GM18870 (cell line): Measurements from ENCODE around the gene GCN1.

Experiments used
- ATAC-seq: cut with Tn5 transposase; IDR thresholded peaks from one replicate; pipeline ENCODE4 v1.9.1; 2021; ENCODE audit warnings: moderate library complexity; ENCODE audit not compliant: unreplicated experiment

Gene GCN1

GRCh38 chr12:120121766-120122293 lies 72.7 kb downstream of the GCN1 start:
- ATAC-seq = peak; percentile 44

- ATAC-seq = no peak
These were observed 73.2 kb downstream of the GCN1 start for GRCh38 chr12:120121343-120121742.

GRCh38 chr12:120119271-120119973 lies 75.1 kb downstream of the GCN1 start:
- peak; percentile 45 for ATAC-seq

GRCh38 chr12:120118321-120119061 lies 76.0 kb downstream of the GCN1 start:
- ATAC-seq = no peak

- no peak for ATAC-seq
These were observed 76.6 kb downstream of the GCN1 start for GRCh38 chr12:120117961-120118320.

GRCh38 chr12:120116792-120117651 lies 77.5 kb downstream of the GCN1 start:
- ATAC-seq = peak; percentile 22

DNA sequence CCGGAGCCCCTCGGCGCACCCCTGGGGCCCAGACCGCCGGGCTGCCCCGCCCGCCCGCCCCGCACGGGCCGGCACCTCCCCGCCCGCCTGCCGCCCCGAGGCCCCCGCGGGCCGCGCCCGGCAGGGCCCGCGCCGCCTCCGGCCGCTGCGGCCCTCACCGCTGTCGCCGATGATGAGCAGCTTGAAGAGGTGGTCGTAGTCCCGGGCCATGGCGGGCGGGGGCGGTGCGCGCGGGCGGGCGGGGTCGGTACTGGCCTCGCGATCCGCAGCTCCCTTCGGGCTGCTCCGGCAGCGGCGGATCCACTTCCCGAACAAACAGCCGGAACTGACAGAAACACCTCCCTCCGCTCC lies 78.1 kb downstream of the GCN1 start, which contains the start of gene RAB35:
TSS of gene RAB35 (minus strand) at position 313 of the 351 bp plus-strand sequence. CDS start at position 210, 103 bp downstream.
- ATAC-seq = no peak

- ATAC-seq = no peak
These were observed 78.6 kb downstream of the GCN1 start for GRCh38 chr12:120115692-120116440.

- no peak for ATAC-seq
These were observed 79.4 kb downstream of the GCN1 start for GRCh38 chr12:120115066-120115465.

DNA sequence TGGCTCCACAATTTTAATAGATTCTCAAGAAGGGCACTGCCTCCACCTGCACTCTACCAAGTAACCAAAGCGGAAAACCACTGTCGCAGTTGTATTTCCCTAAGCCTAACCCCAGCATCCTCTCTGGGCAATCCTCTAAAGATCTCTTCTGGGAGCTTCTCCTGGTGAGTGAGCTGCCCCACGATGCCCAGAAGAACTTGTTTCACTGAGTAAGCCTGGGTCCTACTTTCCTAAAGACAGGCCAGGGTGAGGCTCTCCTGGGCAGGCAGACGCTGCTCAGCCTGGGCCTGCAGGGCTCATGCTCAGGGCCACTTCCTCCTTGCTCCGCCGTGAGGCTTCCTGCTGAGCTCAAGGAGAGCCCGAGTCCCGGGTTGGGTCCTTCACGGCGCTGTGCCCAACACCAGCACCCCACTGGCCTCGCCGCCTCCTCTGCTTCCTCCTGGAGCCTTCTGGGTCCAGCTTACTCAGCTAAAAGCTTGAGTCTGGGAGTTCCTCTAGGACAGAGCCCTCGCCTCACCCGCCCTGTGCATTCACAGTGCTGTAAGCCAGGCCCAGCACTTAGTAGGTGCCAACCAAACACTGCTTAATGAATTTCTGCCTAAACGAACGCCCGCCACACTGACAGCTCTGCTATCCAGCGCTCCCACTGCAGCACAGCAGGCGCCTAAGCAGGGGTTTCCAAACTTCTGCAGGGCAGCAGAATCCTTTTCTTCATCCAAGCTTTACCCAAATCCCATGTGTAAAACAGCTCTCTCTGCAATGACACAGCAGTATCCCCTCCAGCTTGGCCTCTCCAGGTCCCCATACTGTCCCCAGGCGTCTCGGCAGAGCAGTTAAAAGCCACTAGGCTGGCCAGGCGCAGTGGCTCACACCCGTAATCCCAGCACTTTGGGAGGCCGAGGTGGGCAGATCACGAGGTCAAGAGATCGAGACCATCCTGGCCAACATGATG lies 83.7 kb downstream of the GCN1 start:
- ATAC-seq = peak; percentile 50

GRCh38 chr12:120109570-120110267 lies 84.8 kb downstream of the GCN1 start:
- ATAC-seq = no peak

- ATAC-seq = no peak
These were observed 88.4 kb downstream of the GCN1 start for GRCh38 chr12:120106151-120106550.

DNA sequence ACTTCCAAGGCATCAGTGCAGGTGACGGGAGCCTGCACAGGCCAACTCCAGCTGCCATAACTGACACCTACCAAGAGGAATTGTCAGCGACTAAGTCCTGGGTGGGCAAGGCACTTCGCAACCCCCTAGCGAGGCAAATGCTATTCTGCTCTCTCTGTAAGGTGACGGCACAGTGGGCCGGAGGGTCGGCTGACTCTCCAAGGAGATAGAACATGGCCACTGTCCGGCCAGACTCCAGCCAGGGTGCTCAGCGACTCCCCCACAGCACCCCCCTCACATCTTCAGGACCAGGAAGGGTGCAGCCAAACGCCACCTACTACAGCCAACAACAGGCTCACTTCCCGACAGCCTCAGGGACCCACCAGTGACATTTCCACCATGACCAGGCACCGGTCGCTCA lies 91.1 kb downstream of the GCN1 start:
- no peak for ATAC-seq

DNA sequence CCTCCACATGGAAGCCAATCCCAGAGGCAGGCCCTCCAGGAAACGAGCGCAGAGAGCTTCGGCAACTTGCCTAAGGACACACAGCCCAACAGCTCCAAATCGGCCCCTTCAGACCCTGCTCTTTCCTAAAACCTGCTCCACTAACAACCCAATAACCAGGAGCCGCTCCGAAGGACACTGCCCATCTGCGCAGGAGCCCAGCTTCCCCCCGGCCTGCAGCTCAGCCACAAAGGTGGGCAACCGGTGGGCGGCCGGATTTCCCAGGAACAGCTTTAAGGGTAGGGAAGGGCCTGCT lies 91.5 kb downstream of the GCN1 start:
- ATAC-seq = no peak

DNA sequence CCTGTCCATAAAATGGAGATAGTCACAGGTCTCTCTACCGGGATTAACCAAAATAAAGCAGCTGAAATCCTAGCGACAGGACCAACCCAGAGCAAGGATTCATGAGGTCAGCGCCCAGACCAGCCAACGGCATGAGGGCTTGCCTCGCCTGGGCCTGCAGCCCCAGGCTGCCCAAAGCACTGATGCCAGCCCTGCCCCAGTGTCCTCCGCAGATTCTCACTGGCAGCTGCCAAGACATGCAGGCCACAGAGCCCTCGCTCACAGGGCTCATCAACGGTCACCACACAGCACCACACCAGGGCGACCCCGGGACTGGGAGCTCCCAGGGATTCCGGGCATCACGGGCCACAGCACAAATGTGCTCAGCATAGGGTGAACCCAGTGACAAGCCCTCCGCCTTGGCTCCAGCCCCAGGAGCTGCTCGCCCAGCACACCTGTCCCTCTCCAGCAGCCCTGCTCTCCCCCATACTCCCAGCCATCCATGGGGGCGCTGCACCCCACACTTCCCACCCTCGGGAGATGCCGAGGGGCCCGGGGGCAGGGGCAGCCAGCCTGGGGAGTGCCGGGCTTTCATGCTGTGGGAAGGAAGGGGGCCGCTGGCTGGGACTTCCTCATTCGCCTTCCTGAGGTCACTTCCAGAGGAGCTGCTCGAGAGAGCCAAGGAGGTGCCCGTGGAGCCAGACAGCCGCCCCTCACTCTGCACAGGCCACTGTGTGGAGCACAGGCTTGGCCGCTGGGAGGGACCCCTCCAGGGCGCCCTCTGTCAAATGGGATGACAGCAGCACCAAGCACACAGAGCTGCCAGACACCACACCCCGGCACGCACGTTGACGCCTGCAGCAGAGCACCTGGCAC lies 92.1 kb downstream of the GCN1 start:
- no peak for ATAC-seq

DNA sequence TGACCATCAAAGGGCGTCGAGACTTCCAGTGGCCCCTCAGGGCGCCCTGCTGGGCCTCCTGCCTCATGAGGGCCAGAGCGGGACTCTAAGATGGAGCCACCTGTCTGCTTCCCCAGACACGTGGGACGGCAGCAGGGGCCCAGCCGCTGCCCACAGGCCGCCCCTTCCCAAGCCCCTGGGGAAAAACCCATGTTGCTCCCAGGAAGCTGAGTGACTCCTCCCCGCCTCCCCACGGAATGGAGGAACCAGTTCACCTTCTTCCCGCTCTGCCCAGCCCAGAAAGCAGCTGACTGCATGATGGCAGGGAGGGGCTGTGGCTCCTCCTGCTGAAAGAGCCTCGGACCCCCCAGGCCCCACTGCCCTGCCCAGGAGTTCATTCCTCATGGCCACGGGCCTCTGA lies 92.9 kb downstream of the GCN1 start:
- no peak for ATAC-seq

- no peak for ATAC-seq
These were observed 93.3 kb downstream of the GCN1 start for GRCh38 chr12:120101182-120101581.

DNA sequence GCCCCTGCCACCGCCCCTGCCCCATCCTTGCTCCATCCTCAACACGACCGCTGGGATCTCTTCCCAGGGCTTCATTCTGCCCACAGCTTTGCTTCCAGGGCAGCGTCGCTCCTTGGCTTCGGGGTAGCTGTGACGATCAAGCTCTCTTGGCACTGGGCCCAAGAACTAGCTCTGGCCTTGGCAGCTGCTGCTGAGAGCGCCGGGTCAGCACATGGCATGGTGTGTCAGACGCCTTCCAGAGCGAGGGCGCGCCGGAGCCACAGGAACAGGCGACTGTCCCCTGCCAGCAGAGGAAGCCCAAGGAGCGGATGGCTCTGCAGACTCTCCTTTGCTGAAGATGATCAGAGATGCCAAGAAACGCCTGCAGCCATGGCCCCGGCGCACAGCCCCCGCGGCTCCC lies 93.9 kb downstream of the GCN1 start:
- no peak for ATAC-seq
